ENCODE measurements around the gene GPATCH3. TPM values are rescaled to one million over a fixed set of nuclear protein-coding genes. Genes with fewer than 3 reads are reported as not detected.

Gene GPATCH3
- polyA plus RNA-seq, 1 of the 3 experiments (the other 2 are of a cell fraction): 11.1 TPM

DNA sequence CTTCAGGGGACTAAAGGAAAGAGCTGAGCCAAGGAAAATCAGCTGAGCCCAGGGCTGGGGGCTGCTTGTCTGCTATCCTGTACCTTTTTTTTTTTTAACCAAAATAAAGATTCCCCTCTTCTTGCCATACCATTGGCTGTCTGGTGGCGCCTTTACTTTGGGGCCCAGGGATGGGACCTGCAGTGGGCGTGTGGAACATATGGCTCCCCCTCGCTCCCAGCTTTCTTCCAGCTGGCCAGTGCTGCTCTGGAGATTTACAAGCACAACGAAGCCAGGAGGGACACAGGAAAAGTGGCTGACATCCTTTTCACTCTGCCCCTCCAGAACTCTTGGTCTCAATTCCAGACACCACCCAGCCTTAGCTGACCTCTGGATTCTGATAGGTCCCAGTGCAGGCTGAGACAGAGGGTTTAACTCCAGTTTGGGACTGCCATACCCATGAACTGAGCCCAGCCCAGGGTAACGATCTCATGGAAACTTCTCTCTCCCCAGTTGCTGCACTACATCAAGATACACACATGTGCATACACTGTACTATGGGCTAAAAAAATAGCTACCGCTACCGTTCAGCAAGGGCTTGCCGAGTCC, 42.7 kb downstream of the GPATCH3 start:
- no peaks in the 10 kb centered on the region for H3K27me3 ChIP-seq (ENCODE audit: insufficient read depth)

More for the DNA sequence above, 42.7 kb downstream of the GPATCH3 start:
- Histone ChIP-seq H3K4me2 (no peak overlapping the region), H3F3A (replicated peaks; ENCODE audit: insufficient read depth) (no peaks in the 10 kb centered on the region), H3K4me1 (ENCODE audit: control insufficient read depth in 1 of 2, insufficient read depth in 2 of 2, low read depth in 1 of 2, low read length in 1 of 2) (no peaks in the 10 kb centered on the region; a peak in 1 of 4 replicates), H3K9ac (no peak overlapping the region), H2AFZ (ENCODE audit: low read depth) (no peak overlapping the region), H3K4me3 (ENCODE audit: low read depth in 2 of 2, low read length in 1 of 2) (no peak overlapping the region), H3K9me2 (no peaks in the 10 kb centered on the region), H4K20me1 (ENCODE audit: insufficient read depth) (no peaks in the 10 kb centered on the region), H3K79me2 (ENCODE audit: insufficient read depth) (no peaks in the 10 kb centered on the region), H3K36me3 (replicated peaks in 1 of 2; ENCODE audit: control insufficient read depth in 1 of 2, insufficient read depth in 2 of 2, low read length in 1 of 2) (peaks cover 14 to 30% of the 10 kb centered on the region in 2 experiments), H3K27ac (ENCODE audit: low read depth in 2 of 2, low read length in 1 of 2) (no peak overlapping the region), H3K9me3 (no peaks in the 10 kb centered on the region)
- DNase-seq: no peak
- WGBS (ENCODE audit: low lambda C conversion rate): 92% methylated on average over 7 of the region's 8 CpGs
- ChIA-PET CTCF (interaction anchor here (0.6 to 3.5 kb wide), 8 partner anchors 11 to 428 kb away, joined by 3 to 10 read pairs (median 4); no protein-coding TSS in a partner anchor), POLR2A (no interaction called here)
- no peak for TF ChIP-seq FOSL2 (IDR thresholded peaks at IDR 0.05; ENCODE audit: borderline replicate concordance, low read depth)
- no peak for TF ChIP-seq ELF1 (IDR thresholded peaks at IDR 0.05)
- no peak for TF ChIP-seq GABPA (IDR thresholded peaks at IDR 0.05; ENCODE audit: low read depth)
- no peak for TF ChIP-seq TEAD4 (IDR thresholded peaks at IDR 0.05; ENCODE audit: borderline replicate concordance, insufficient read depth)
- TF ChIP-seq SMC3 (IDR thresholded peaks at IDR 0.05; ENCODE audit: low read depth, low read length): no peak
- TF ChIP-seq, protein P1, sequence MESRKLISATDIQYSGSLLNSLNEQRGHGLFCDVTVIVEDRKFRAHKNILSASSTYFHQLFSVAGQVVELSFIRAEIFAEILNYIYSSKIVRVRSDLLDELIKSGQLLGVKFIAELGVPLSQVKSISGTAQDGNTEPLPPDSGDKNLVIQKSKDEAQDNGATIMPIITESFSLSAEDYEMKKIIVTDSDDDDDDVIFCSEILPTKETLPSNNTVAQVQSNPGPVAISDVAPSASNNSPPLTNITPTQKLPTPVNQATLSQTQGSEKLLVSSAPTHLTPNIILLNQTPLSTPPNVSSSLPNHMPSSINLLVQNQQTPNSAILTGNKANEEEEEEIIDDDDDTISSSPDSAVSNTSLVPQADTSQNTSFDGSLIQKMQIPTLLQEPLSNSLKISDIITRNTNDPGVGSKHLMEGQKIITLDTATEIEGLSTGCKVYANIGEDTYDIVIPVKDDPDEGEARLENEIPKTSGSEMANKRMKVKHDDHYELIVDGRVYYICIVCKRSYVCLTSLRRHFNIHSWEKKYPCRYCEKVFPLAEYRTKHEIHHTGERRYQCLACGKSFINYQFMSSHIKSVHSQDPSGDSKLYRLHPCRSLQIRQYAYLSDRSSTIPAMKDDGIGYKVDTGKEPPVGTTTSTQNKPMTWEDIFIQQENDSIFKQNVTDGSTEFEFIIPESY (IDR thresholded peaks at IDR 0.05; ENCODE audit: borderline replicate concordance, low read depth): no peak
- TF ChIP-seq RAD21 (IDR thresholded peaks at IDR 0.05; ENCODE audit: low read length): no peak
- TF ChIP-seq, protein P2, sequence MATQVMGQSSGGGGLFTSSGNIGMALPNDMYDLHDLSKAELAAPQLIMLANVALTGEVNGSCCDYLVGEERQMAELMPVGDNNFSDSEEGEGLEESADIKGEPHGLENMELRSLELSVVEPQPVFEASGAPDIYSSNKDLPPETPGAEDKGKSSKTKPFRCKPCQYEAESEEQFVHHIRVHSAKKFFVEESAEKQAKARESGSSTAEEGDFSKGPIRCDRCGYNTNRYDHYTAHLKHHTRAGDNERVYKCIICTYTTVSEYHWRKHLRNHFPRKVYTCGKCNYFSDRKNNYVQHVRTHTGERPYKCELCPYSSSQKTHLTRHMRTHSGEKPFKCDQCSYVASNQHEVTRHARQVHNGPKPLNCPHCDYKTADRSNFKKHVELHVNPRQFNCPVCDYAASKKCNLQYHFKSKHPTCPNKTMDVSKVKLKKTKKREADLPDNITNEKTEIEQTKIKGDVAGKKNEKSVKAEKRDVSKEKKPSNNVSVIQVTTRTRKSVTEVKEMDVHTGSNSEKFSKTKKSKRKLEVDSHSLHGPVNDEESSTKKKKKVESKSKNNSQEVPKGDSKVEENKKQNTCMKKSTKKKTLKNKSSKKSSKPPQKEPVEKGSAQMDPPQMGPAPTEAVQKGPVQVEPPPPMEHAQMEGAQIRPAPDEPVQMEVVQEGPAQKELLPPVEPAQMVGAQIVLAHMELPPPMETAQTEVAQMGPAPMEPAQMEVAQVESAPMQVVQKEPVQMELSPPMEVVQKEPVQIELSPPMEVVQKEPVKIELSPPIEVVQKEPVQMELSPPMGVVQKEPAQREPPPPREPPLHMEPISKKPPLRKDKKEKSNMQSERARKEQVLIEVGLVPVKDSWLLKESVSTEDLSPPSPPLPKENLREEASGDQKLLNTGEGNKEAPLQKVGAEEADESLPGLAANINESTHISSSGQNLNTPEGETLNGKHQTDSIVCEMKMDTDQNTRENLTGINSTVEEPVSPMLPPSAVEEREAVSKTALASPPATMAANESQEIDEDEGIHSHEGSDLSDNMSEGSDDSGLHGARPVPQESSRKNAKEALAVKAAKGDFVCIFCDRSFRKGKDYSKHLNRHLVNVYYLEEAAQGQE (IDR thresholded peaks at IDR 0.05; ENCODE audit: low read depth, low read length): no peak

All from SK-N-SH (cell line).